Lower leg skin (tissue), 4 donors: Measurements from ENCODE around the gene NEU3. TPM values are rescaled to one million over a fixed set of nuclear protein-coding genes. Genes with fewer than 3 reads are reported as not detected.
"Not testable (repeated sequence)": the region's sequence is repeated elsewhere in the genome, so short reads cannot be mapped to it uniquely, and the experiment has no call there.

Experiments used
- DNase-seq, 2 donors: peaks; one replicate each; pipeline ENCODE4 v3.0.0-alpha.2; 2019; ENCODE audit warnings: low spot score in 2 of 2
- H3K4me3 ChIP-seq: fragments of 200-600 bp; sonication (generic); 2 replicates; pipeline ENCODE4 v1.5.1; 2017; ENCODE audit warnings: mild to moderate bottlenecking, low read depth; ENCODE audit not compliant: poor library complexity, severe bottlenecking
- CTCF ChIP-seq, 3 donors: fragments of 450-650 bp; IDR thresholded peaks; one replicate each; pipeline ENCODE4 v1.5.1; 2016; ENCODE audit warnings: antibody characterized with exemption in 3 of 3, mild to moderate bottlenecking in 3 of 3, moderate library complexity in 2 of 3
- POLR2A ChIP-seq, 2 donors: fragments of 450-650 bp; IDR thresholded peaks; one replicate each; pipeline ENCODE4 v1.6.1; 2016 to 2017; ENCODE audit warnings: antibody characterized with exemption in 2 of 2, mild to moderate bottlenecking in 1 of 2, moderate library complexity in 1 of 2
- WGBS, 2 donors: methylation state at CpG; one replicate each; pipeline ENCODE4 v1.1.5; 2018; 5-methylcytosine and 5-hydroxymethylcytosine counted together
- intact Hi-C: fragments of 100-400 bp; cut with DNase I; formaldehyde crosslinking; loops from one replicate; pipeline ENCODE4 v1.15.0; 2023; ENCODE audit warnings: low total_unique reads
- total RNA-seq, 4 donors: library from RNA; depleted of rRNA; stranded (reverse); fragments of >200 nt; gene quantifications; one replicate each; pipeline ENCODE4 v1.1.0, GENCODE V29; 2016

NEU3 gene
- total RNA-seq, 4 donors from 2014 or later: 4.3 to 7.4 (median 5.9) TPM

- whole genome bisulfite sequencing, 2 donors: 80% methylated on average over 4 of the region's 4 CpGs
- intact Hi-C loops: no loop called here
- no peak for DNase-seq
- H3K4me3 ChIP-seq: no peak overlapping the region
- no peak for TF ChIP-seq POLR2A (IDR thresholded peaks at IDR 0.05)
- TF ChIP-seq CTCF (IDR thresholded peaks at IDR 0.05): no peak
Measured at GRCh38 chr11:74956397-74957015, 32.2 kb upstream of the NEU3 start.

- TF ChIP-seq CTCF (IDR thresholded peaks at IDR 0.05) (no peak), POLR2A (IDR thresholded peaks at IDR 0.05) (no peak)
- intact Hi-C loops: no loop called here
- no peak for DNase-seq
- WGBS, 2 donors: 96 to 100% methylated on average over 1 of the region's 1 CpG
- H3K4me3 ChIP-seq: no peak overlapping the region
Measured at GRCh38 chr11:74957937-74958629, 30.6 kb upstream of the NEU3 start.

- WGBS, 2 donors: 96 to 98% methylated on average over 6 of the region's 6 CpGs
- intact Hi-C loops, DNase-seq, H3K4me3 ChIP-seq: not testable (repeated sequence)
Measured at GRCh38 chr11:74960128-74960527, 28.6 kb upstream of the NEU3 start.

GRCh38 chr11:74966651-74967050, 22.1 kb upstream of the NEU3 start:
- H3K4me3 ChIP-seq: no peak overlapping the region
- DNase-seq: no peak
- intact Hi-C loops: no loop called here
- TF ChIP-seq CTCF (IDR thresholded peaks at IDR 0.05): no peak
- TF ChIP-seq POLR2A (IDR thresholded peaks at IDR 0.05): no peak
- 91 to 96% methylated on average over 5 of the region's 5 CpGs for WGBS, 2 donors

- 75 to 89% methylated on average over 1 of the region's 1 CpG for WGBS, 2 donors
- DNase-seq: no peak
- H3K4me3 ChIP-seq: no peak overlapping the region
- TF ChIP-seq CTCF (IDR thresholded peaks at IDR 0.05): no peak
- no peak for TF ChIP-seq POLR2A (IDR thresholded peaks at IDR 0.05)
- intact Hi-C loops: no loop called here
Measured at GRCh38 chr11:74970852-74971395, 17.8 kb upstream of the NEU3 start.

- intact Hi-C loops: no loop called here
- DNase-seq: no peak
- no peak overlapping the region for H3K4me3 ChIP-seq
- WGBS, 2 donors: 80 to 85% methylated on average over 6 of the region's 6 CpGs
- TF ChIP-seq CTCF (IDR thresholded peaks at IDR 0.05) (no peak), POLR2A (IDR thresholded peaks at IDR 0.05) (no peak)
Measured at GRCh38 chr11:74971424-74971823, 17.3 kb upstream of the NEU3 start.
